Kidney epithelial cell (primary cell): ENCODE results near the gene RSBN1. TPM values are rescaled to one million over a fixed set of nuclear protein-coding genes. Genes with fewer than 3 reads are reported as not detected.

ENCODE experiments used
- DNase-seq: peaks from one replicate; pipeline ENCODE4 v3.0.0-alpha.2; 2010; ENCODE audit warnings: low read depth
- H3K27me3 ChIP-seq: 2 replicates; pipeline ENCODE4 v1.6.0; 2011; ENCODE audit warnings: low read length; ENCODE audit not compliant: control insufficient read depth, insufficient read depth
- H3K36me3 ChIP-seq: 2 replicates; pipeline ENCODE4 v1.5.1; 2011; ENCODE audit warnings: low read length; ENCODE audit not compliant: control insufficient read depth, insufficient read depth
- H3K4me3 ChIP-seq: 2 replicates; pipeline ENCODE4 v1.5.1; 2011; ENCODE audit warnings: low read depth, mild to moderate bottlenecking, control low read depth, low read length
- CTCF ChIP-seq: IDR thresholded peaks from 2 replicates; pipeline ENCODE4 v1.5.1; 2011; ENCODE audit warnings: mild to moderate bottlenecking, moderate library complexity, low read length, control low read depth, inconsistent platforms; ENCODE audit not compliant: insufficient read depth, poor library complexity, severe bottlenecking
- total RNA-seq: library from RNA; depleted of rRNA; stranded (reverse); fragments of >200 nt; gene quantifications from 2 replicates; pipeline ENCODE4 v1.2.3, GENCODE V29; 2015

RSBN1 gene
- total RNA-seq, 1 donor from 2014 or later: 10.2 TPM

DNA sequence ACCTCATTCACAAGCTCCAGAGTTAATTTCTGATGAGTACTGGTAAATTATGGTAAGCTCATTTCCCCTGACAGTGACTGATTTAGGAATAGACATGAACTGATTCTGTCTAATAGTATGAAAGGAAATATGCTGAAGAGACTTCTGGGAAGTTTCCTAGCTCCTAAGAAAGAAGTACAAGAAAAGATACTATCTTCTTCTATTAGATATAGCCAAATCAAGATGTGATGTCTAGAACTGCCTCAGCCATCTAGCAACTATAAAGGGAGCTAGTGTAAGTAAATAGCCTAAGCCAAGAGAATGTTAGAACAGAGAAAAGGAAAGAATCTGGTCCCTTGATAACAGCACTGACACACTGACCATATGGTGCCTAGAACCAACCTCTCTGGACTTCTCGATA is 42.2 kb downstream of the RSBN1 start:
- Histone ChIP-seq H3K36me3 (no peaks in the 10 kb centered on the region), H3K4me3 (no peak overlapping the region), H3K27me3 (no peaks in the 10 kb centered on the region)
- no peak for DNase-seq
- no peak for TF ChIP-seq CTCF

DNA sequence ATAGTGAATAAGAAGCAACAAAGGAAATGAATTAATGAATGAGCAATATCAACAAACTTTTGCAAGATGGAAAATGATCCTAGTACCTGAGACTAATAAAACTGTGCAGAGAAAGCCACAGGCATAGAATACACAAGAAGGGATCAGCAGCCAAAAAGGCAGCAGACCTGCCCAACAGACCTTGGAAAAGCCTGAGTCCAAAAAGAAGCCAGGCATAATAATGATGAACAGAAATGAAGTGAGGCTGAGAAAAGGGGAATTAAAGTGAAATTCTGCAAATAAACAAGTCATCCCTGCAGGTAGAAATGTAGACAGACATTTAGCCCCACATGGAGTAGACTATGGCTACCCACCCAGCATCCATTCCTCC is 42.7 kb downstream of the RSBN1 start:
- Histone ChIP-seq H3K4me3 (no peak overlapping the region), H3K27me3 (no peaks in the 10 kb centered on the region), H3K36me3 (no peaks in the 10 kb centered on the region)
- TF ChIP-seq CTCF: no peak
- no peak for DNase-seq

DNA sequence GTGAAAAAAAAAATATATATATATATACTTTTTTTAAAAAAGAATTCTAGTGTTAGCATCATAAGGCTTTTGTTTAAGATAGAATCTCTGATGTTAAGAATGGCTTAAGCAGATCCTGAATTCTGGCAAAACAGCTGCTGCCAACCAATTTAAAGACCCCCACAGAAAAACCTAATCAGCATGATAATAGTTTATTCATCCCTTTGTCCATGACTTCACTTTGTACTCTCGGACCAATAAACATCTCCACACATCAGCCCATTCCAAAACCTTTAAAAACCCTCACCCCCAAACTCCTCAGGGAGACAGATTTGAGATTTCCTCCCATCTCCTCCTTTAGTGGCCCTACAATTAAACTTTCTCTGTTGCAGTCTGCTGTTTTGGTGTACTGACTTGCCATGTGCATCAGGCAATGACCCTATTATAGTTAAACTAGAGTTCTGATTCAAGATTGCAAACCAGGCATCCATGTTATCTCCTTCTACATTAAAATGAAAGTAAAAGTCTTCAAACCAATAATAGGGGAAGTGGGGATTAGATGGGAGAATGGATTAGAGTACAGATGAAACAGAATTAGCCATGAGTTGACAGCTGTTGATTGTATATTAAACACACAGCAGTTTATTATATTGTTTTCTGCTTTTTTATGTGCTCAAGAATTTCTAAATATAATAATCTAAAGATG is 43.2 kb downstream of the RSBN1 start:
- Histone ChIP-seq H3K36me3 (no peaks in the 10 kb centered on the region), H3K4me3 (no peak overlapping the region), H3K27me3 (no peaks in the 10 kb centered on the region)
- TF ChIP-seq CTCF: no peak
- DNase-seq: no peak

GRCh38 chr1:113765306-113766230 is 46.7 kb downstream of the RSBN1 start:
- Histone ChIP-seq H3K4me3 (no peak overlapping the region), H3K27me3 (no peaks in the 10 kb centered on the region), H3K36me3 (no peaks in the 10 kb centered on the region)
- DNase-seq: no peak
- no peak for TF ChIP-seq CTCF

DNA sequence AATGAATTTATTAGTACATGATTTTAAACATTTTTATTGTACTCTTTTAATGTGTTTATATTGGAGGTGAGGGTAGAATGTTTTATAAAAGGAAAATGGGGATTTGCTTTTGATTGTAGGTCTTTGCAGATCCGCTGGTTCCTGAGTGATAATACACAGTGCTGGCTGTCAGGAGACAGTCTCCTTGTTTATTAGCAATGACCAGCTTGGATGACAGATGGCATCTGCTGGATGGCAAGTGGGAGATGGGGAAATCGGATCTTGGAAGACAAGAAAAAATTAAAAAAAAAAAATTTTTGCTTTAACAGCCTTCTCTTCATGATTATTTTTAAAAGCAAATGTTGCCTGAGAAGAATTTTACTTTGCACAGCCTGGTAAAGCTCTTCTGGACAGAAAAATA is 48.6 kb downstream of the RSBN1 start:
- DNase-seq: no peak
- no peak for TF ChIP-seq CTCF
- Histone ChIP-seq H3K27me3 (no peaks in the 10 kb centered on the region), H3K36me3 (no peaks in the 10 kb centered on the region), H3K4me3 (no peak overlapping the region)
